Mesothelial cell of epicardium (in vitro differentiated cells): ENCODE data around the gene SRP19. TPM values are rescaled to one million over a fixed set of nuclear protein-coding genes. Genes with fewer than 3 reads are reported as not detected.

Experiments
- DNase-seq, 2 experiments: peaks; one replicate each; pipeline ENCODE4 v3.0.0; 2021; ENCODE audit warnings: low spot score in 2 of 2; ENCODE audit not compliant: unreplicated experiment in 2 of 2
- H3K27ac Mint-ChIP-seq: 2 replicates; pipeline ENCODE4 v1.8.0; 2021; ENCODE audit warnings: mixed read lengths
- H3K27me3 Mint-ChIP-seq: 2 replicates; pipeline ENCODE4 v1.8.0; 2021; ENCODE audit warnings: low read depth, mixed read lengths
- H3K36me3 Mint-ChIP-seq: 2 replicates; pipeline ENCODE4 v1.8.0; 2021; ENCODE audit warnings: mixed read lengths
- H3K4me1 Mint-ChIP-seq: 2 replicates; pipeline ENCODE4 v1.8.0; 2021; ENCODE audit warnings: mixed read lengths
- H3K4me3 Mint-ChIP-seq: 2 replicates; pipeline ENCODE4 v1.8.0; 2021; ENCODE audit warnings: mild to moderate bottlenecking, moderate library complexity, mixed read lengths
- H3K9me3 Mint-ChIP-seq: 2 replicates; pipeline ENCODE4 v1.8.0; 2021; ENCODE audit warnings: mixed read lengths
- CTCF ChIP-seq: fragments of 200-600 bp; sonication (generic); IDR thresholded peaks from one replicate; pipeline ENCODE4 v1.5.0; 2021; ENCODE audit warnings: antibody characterized with exemption; ENCODE audit not compliant: unreplicated experiment
- total RNA-seq: library from RNA; stranded (reverse); gene quantifications from 3 replicates; pipeline ENCODE4 v1.2.1, GENCODE V29; 2021

Gene SRP19
- 45.6 to 51.3 TPM (median 47.3 TPM) in 3 replicates for total RNA-seq

- peaks cover 16% of the 10 kb centered on the region for H3K27me3 Mint-ChIP-seq
Measured at GRCh38 chr5:112860929-112861637, at the start of gene SRP19. TSS of gene SRP19 (plus strand) at chr5:112861287. CDS start at chr5:112861377, 90 bp downstream.

GRCh38 chr5:112812549-112812948 lies 48.5 kb upstream of the SRP19 start:
- no peak for TF ChIP-seq CTCF
- Mint-ChIP-seq H3K36me3 (peaks cover 49% of the 10 kb centered on the region), H3K27me3 (no peaks in the 10 kb centered on the region), H3K4me3 (no peak overlapping the region), H3K27ac (no peak overlapping the region), H3K4me1 (no peaks in the 10 kb centered on the region), H3K9me3 (peaks cover 6% of the 10 kb centered on the region)
- no peak for DNase-seq

More at GRCh38 chr5:112860929-112861637, at the start of gene SRP19:
- Mint-ChIP-seq H3K4me1 (peaks cover 26% of the 10 kb centered on the region), H3K27ac (peak within 1 kb of the TSS; percentile 98), H3K4me3 (peak within 1 kb of the TSS; percentile 97), H3K9me3 (no peaks in the 10 kb centered on the region), H3K36me3 (peaks cover 3% of the 10 kb centered on the region)
- TF ChIP-seq CTCF = no peak
- peak; percentile 70 to 84 for DNase-seq

GRCh38 chr5:112820246-112820645 lies 40.8 kb upstream of the SRP19 start:
- no peaks in the 10 kb centered on the region for H3K27me3 Mint-ChIP-seq
- H3K36me3 Mint-ChIP-seq = peaks cover 52% of the 10 kb centered on the region
- H3K27ac Mint-ChIP-seq = no peak overlapping the region
- peaks cover 7% of the 10 kb centered on the region for H3K4me1 Mint-ChIP-seq
- peaks cover 4% of the 10 kb centered on the region for H3K9me3 Mint-ChIP-seq
- DNase-seq = no peak
- no peak for TF ChIP-seq CTCF
- H3K4me3 Mint-ChIP-seq = no peak overlapping the region

GRCh38 chr5:112822456-112822855 lies 38.6 kb upstream of the SRP19 start:
- Mint-ChIP-seq H3K4me3 (no peak overlapping the region), H3K27ac (no peak overlapping the region), H3K4me1 (peaks cover 9% of the 10 kb centered on the region), H3K36me3 (peaks cover 56% of the 10 kb centered on the region), H3K27me3 (no peaks in the 10 kb centered on the region), H3K9me3 (peaks cover 5% of the 10 kb centered on the region)
- no peak for TF ChIP-seq CTCF
- no peak for DNase-seq

- H3K36me3 Mint-ChIP-seq = peaks cover 56% of the 10 kb centered on the region
- no peak overlapping the region for H3K4me3 Mint-ChIP-seq
- H3K27ac Mint-ChIP-seq = peak overlapping the region; percentile 35
- DNase-seq = no peak
- TF ChIP-seq CTCF = no peak
- peaks cover 5% of the 10 kb centered on the region for H3K9me3 Mint-ChIP-seq
- H3K27me3 Mint-ChIP-seq = no peaks in the 10 kb centered on the region
- peaks cover 9% of the 10 kb centered on the region for H3K4me1 Mint-ChIP-seq
Measured at GRCh38 chr5:112823181-112823580, 37.9 kb upstream of the SRP19 start.
